Stomach (tissue), 4 donors: ENCODE data around the gene PDHB.

ENCODE experiments used
- POLR2A ChIP-seq, 4 donors: fragments of 450-650 bp; IDR thresholded peaks; one replicate each; pipeline ENCODE4 v1.6.1; 2016; ENCODE audit warnings: antibody characterized with exemption in 4 of 4, control low read depth in 2 of 4, mild to moderate bottlenecking in 1 of 4, moderate library complexity in 1 of 4
- TF ChIP-seq, protein P1 (sequence below), 7 experiments: fragments of 450-650 bp in 4 of 7; fragments of 200-600 bp in 3 of 7; sonication (generic) in 3 of 7; IDR thresholded peaks; one replicate each; pipeline ENCODE4 v1.5.1; 2016 to 2019; ENCODE audit warnings: antibody characterized with exemption in 7 of 7, control low read depth in 2 of 7, mild to moderate bottlenecking in 1 of 7

DNA sequence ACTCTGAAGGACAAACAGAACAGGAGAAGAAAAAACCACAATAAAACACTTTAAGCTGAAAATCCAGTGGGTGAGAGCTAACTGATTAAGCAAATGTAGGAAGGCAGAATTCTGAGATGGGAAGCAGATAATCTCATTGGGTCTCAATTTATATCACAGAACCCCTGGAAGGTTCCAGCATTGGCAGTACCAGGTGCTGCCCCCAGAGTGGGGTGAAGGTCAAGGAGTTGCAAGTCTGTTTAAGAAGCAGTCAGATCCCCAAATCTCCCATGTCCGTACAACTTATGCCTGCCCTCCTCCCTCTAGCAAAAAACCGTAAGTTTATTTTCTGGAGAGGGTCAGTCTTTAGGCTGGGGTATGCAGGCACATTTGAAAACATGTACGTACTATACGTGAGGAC lies 55.9 kb downstream of the PDHB start:
- TF ChIP-seq, protein P1, sequence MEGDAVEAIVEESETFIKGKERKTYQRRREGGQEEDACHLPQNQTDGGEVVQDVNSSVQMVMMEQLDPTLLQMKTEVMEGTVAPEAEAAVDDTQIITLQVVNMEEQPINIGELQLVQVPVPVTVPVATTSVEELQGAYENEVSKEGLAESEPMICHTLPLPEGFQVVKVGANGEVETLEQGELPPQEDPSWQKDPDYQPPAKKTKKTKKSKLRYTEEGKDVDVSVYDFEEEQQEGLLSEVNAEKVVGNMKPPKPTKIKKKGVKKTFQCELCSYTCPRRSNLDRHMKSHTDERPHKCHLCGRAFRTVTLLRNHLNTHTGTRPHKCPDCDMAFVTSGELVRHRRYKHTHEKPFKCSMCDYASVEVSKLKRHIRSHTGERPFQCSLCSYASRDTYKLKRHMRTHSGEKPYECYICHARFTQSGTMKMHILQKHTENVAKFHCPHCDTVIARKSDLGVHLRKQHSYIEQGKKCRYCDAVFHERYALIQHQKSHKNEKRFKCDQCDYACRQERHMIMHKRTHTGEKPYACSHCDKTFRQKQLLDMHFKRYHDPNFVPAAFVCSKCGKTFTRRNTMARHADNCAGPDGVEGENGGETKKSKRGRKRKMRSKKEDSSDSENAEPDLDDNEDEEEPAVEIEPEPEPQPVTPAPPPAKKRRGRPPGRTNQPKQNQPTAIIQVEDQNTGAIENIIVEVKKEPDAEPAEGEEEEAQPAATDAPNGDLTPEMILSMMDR (IDR thresholded peaks at IDR 0.05): no peak
- TF ChIP-seq POLR2A (IDR thresholded peaks at IDR 0.05): no peak
